H9 (cell line): ENCODE results near the gene BCAS3. TPM values are rescaled to one million over a fixed set of nuclear protein-coding genes. Genes with fewer than 3 reads are reported as not detected.

Source experiments
- DNase-seq: peaks from one replicate; pipeline ENCODE4 v3.0.0-alpha.2; 2017
- H2AFZ ChIP-seq: one replicate; pipeline ENCODE4 v1.6.1; 2013; ENCODE audit warnings: mild to moderate bottlenecking, low read length, control low read depth, moderate library complexity
- H2AK5ac ChIP-seq: 2 replicates; pipeline ENCODE4 v1.6.1; 2013; ENCODE audit warnings: low read length, control low read depth, mixed read lengths; ENCODE audit not compliant: insufficient read length
- H2BK120ac ChIP-seq: one replicate; pipeline ENCODE4 v1.6.1; 2013; ENCODE audit warnings: low read depth, mild to moderate bottlenecking, low read length, control low read depth, inconsistent platforms; ENCODE audit not compliant: poor library complexity, severe bottlenecking
- H2BK12ac ChIP-seq: 2 replicates; pipeline ENCODE4 v1.6.1; 2013; ENCODE audit warnings: low read length, control low read depth, mixed read lengths, low read depth; ENCODE audit not compliant: insufficient read length
- H2BK15ac ChIP-seq: 2 replicates; pipeline ENCODE4 v1.6.1; 2013; ENCODE audit warnings: low read depth, low read length, control low read depth
- H2BK20ac ChIP-seq: one replicate; pipeline ENCODE4 v1.6.1; 2013; ENCODE audit warnings: low read depth, mild to moderate bottlenecking, low read length, control low read depth, inconsistent platforms; ENCODE audit not compliant: poor library complexity, severe bottlenecking
- H2BK5ac ChIP-seq: 2 replicates; pipeline ENCODE4 v1.6.1; 2013; ENCODE audit warnings: low read length, control low read depth, mixed read lengths; ENCODE audit not compliant: insufficient read length
- H3K14ac ChIP-seq: 2 replicates; pipeline ENCODE4 v1.6.1; 2013; ENCODE audit warnings: low read length, control low read depth; ENCODE audit not compliant: insufficient read depth
- H3K18ac ChIP-seq: 2 replicates; pipeline ENCODE4 v1.6.1; 2013; ENCODE audit warnings: low read depth, mild to moderate bottlenecking, mixed read lengths, low read length, control low read depth; ENCODE audit not compliant: insufficient read length
- H3K23ac ChIP-seq: 2 replicates; pipeline ENCODE4 v1.6.1; 2013; ENCODE audit warnings: low read length, control low read depth, mixed read lengths, low read depth; ENCODE audit not compliant: insufficient read length
- H3K23me2 ChIP-seq: 2 replicates; pipeline ENCODE4 v1.6.1; 2013; ENCODE audit warnings: low read depth, mild to moderate bottlenecking, mixed read lengths, low read length, control low read depth; ENCODE audit not compliant: insufficient read length, poor library complexity, severe bottlenecking
- H3K27ac ChIP-seq: 2 replicates; pipeline ENCODE4 v1.5.1; 2013; ENCODE audit warnings: low read length, control low read depth, mixed read lengths, low read depth; ENCODE audit not compliant: insufficient read length
- H3K27me3 ChIP-seq: 2 replicates; pipeline ENCODE4 v1.6.1; 2013; ENCODE audit warnings: low read length, control low read depth, inconsistent platforms; ENCODE audit not compliant: insufficient read depth
- H3K4ac ChIP-seq: 2 replicates; pipeline ENCODE4 v1.6.1; 2013; ENCODE audit warnings: low read depth, mild to moderate bottlenecking, control low read depth, inconsistent platforms, low read length, moderate library complexity
- H3K4me1 ChIP-seq: 2 replicates; pipeline ENCODE4 v1.6.1; 2013; ENCODE audit warnings: low read length, control low read depth, inconsistent platforms; ENCODE audit not compliant: insufficient read depth
- H3K4me2 ChIP-seq: 2 replicates; pipeline ENCODE4 v1.6.1; 2013; ENCODE audit warnings: low read length, control low read depth, mixed read lengths; ENCODE audit not compliant: insufficient read length, insufficient read depth
- H3K56ac ChIP-seq: 2 replicates; pipeline ENCODE4 v1.6.1; 2013; ENCODE audit warnings: low read depth, mild to moderate bottlenecking, mixed read lengths, low read length, control low read depth; ENCODE audit not compliant: insufficient read length
- H3K79me1 ChIP-seq: 2 replicates; pipeline ENCODE4 v1.6.1; 2013; ENCODE audit warnings: low read depth, mild to moderate bottlenecking, moderate library complexity, low read length, control low read depth, inconsistent platforms; ENCODE audit not compliant: insufficient read depth, poor library complexity, severe bottlenecking
- H3K79me2 ChIP-seq: 2 replicates; pipeline ENCODE4 v1.6.1; 2013; ENCODE audit warnings: low read length, control low read depth, inconsistent platforms; ENCODE audit not compliant: insufficient read depth
- H3K9ac ChIP-seq: 2 replicates; pipeline ENCODE4 v1.6.1; 2013; ENCODE audit warnings: low read length, control low read depth, mixed read lengths; ENCODE audit not compliant: insufficient read length; ENCODE audit errors: extremely low read depth
- H3K9me3 ChIP-seq: one replicate; pipeline ENCODE4 v1.6.1; 2013; ENCODE audit warnings: low read depth, low read length, inconsistent platforms; ENCODE audit not compliant: control insufficient read depth
- H3T11ph ChIP-seq: one replicate; pipeline ENCODE4 v1.6.1; 2013; ENCODE audit warnings: mild to moderate bottlenecking, low read length, control low read depth, inconsistent platforms
- H4K20me1 ChIP-seq: one replicate; pipeline ENCODE4 v1.6.1; 2013; ENCODE audit not compliant: control insufficient read depth, insufficient read length, insufficient read depth
- H4K5ac ChIP-seq: 2 replicates; pipeline ENCODE4 v1.6.1; 2013; ENCODE audit warnings: low read depth, mild to moderate bottlenecking, mixed read lengths, low read length, control low read depth; ENCODE audit not compliant: insufficient read length
- H4K8ac ChIP-seq: replicated peaks from 2 replicates; pipeline ENCODE4 v1.6.1; 2013; ENCODE audit warnings: low read length, control low read depth, mixed read lengths, low read depth; ENCODE audit not compliant: insufficient read length
- H4K91ac ChIP-seq: 2 replicates; pipeline ENCODE4 v1.6.1; 2013; ENCODE audit warnings: low read depth, mild to moderate bottlenecking, moderate library complexity, mixed read lengths, low read length, control low read depth; ENCODE audit not compliant: insufficient read length
- H3K27ac Mint-ChIP-seq, 3 experiments: 2 replicates in 2 of 3; 3 replicates in 1 of 3; pipeline ENCODE4 v1.8.0; 2020 to 2021; ENCODE audit warnings: mixed read lengths in 3 of 3, mild to moderate bottlenecking in 1 of 3, moderate library complexity in 1 of 3
- H3K27me3 Mint-ChIP-seq: 2 replicates; pipeline ENCODE4 v1.8.0; 2021; ENCODE audit warnings: low read depth, mild to moderate bottlenecking, moderate library complexity, mixed read lengths
- H3K36me3 Mint-ChIP-seq, 3 experiments: 2 replicates in 2 of 3; 3 replicates in 1 of 3; pipeline ENCODE4 v1.8.0; 2020 to 2021; ENCODE audit warnings: low read depth in 3 of 3, mixed read lengths in 3 of 3; ENCODE audit not compliant: insufficient read depth in 1 of 3
- H3K4me1 Mint-ChIP-seq, 2 experiments: 2 replicates each; pipeline ENCODE4 v1.8.0; 2020; ENCODE audit warnings: mixed read lengths in 2 of 2
- H3K4me3 Mint-ChIP-seq, 2 experiments: 2 replicates in 1 of 2; 3 replicates in 1 of 2; pipeline ENCODE4 v1.8.0; 2020 to 2021; ENCODE audit warnings: mild to moderate bottlenecking in 2 of 2, mixed read lengths in 2 of 2, moderate library complexity in 1 of 2
- H3K9me3 Mint-ChIP-seq, 2 experiments: 2 replicates in 1 of 2; 3 replicates in 1 of 2; pipeline ENCODE4 v1.8.0; 2020; ENCODE audit warnings: mild to moderate bottlenecking in 2 of 2, mixed read lengths in 2 of 2, moderate library complexity in 1 of 2
- CTCF ChIP-seq: fragments of 200-600 bp; sonication (generic); conservative IDR thresholded peaks from 3 replicates; pipeline ENCODE4 v1.8.0; 2021; ENCODE audit warnings: antibody characterized with exemption, mild to moderate bottlenecking
- WGBS: extraction: QIAGEN DNeasy Blood & Tissue Kit; methylation state at CpG from one replicate; pipeline ENCODE4 v1.1.7; 2013; ENCODE audit warnings: missing lambda C conversion rate, low lambda C conversion rate, mixed read lengths; ENCODE audit not compliant: insufficient read length; ENCODE audit errors: extremely low coverage; 5-methylcytosine and 5-hydroxymethylcytosine counted together
- total RNA-seq: library from RNA; stranded (reverse); gene quantifications from 2 replicates; pipeline ENCODE4 v1.2.1, GENCODE V29; 2021

Gene BCAS3
- total RNA-seq, 1 experiment from 2014 or later, result 22.4 TPM

GRCh38 chr17:61233991-61234750 is 556.5 kb downstream of the BCAS3 start:
- Mint-ChIP-seq H3K36me3 (no peaks in the 10 kb centered on the region), H3K9me3 (no peaks in the 10 kb centered on the region), H3K4me3 (no peak overlapping the region), H3K27ac (peak overlapping the region in 2 of 3 experiments; percentile 26 to 53; a peak in 1 of 7 replicates), H3K27me3 (no peaks in the 10 kb centered on the region), H3K4me1 (peaks cover 16 to 24% of the 10 kb centered on the region in 2 experiments)
- Histone ChIP-seq H3K27ac (no peak overlapping the region), H2AFZ (no peak overlapping the region), H3K9me3 (no peaks in the 10 kb centered on the region), H3K4me1 (no peaks in the 10 kb centered on the region; the same call in 1 of the 2 replicates), H4K20me1 (no peaks in the 10 kb centered on the region), H4K8ac (no peak overlapping the region), H2BK5ac (no peak overlapping the region), H2BK12ac (no peak overlapping the region), H2AK5ac (no peak overlapping the region), H3K79me2 (no peaks in the 10 kb centered on the region), H3K27me3 (no peaks in the 10 kb centered on the region), H3K14ac (no peak overlapping the region), H2BK120ac (no peak overlapping the region), H3K18ac (no peak overlapping the region), H4K5ac (no peak overlapping the region), H3K9ac (no peak overlapping the region), H4K91ac (no peak overlapping the region), H3K79me1 (no peaks in the 10 kb centered on the region), H3K23ac (no peak overlapping the region), H3K4ac (no peak overlapping the region), H3K4me2 (no peak overlapping the region), H3K23me2 (no peaks in the 10 kb centered on the region), H2BK20ac (no peak overlapping the region), H3K56ac (no peak overlapping the region), H2BK15ac (no peak overlapping the region), H3T11ph (no peak overlapping the region)
- no peak for TF ChIP-seq CTCF
- WGBS, result no CpG with 5 or more reads among the region's 1 CpG
- DNase-seq, result no peak
